Measurements from ENCODE around the gene CORO2B. TPM values are rescaled to one million over a fixed set of nuclear protein-coding genes. Genes with fewer than 3 reads are reported as not detected.
A peak's percentile ranks its signal among the peaks of the same experiment; 100 is the strongest.

CORO2B gene
- total and polyA plus RNA-seq, 9 of the 15 experiments (the other 6 are each of a cell fraction or from before 2014, with no cell fraction given): not detected

- in situ Hi-C loops (cut with MboI): loop anchor here (5.0 kb wide), 1 partner anchor 318 kb away; no protein-coding TSS in a partner anchor
- no peak overlapping the region for H3K9ac ChIP-seq (ENCODE audit: insufficient read depth in 1 of 2, low read depth in 2 of 2, low read length in 2 of 2)
- peaks cover 2 to 45% of the 10 kb centered on the region in 2 experiments; a peak in 3 of 5 replicates for H3K27me3 ChIP-seq (ENCODE audit: control insufficient read depth in 2 of 2, insufficient read depth in 2 of 2, low read length in 2 of 2)
- no peak overlapping the region for H2AFZ ChIP-seq (ENCODE audit: low read depth, low read length)
- peaks cover 11% of the 10 kb centered on the region; the same call in 1 of the 2 replicates for H4K20me1 ChIP-seq (replicated peaks; ENCODE audit: control insufficient read depth, insufficient read depth, low read length)
- 16% methylated on average over 49 of the region's 54 CpGs for whole genome bisulfite sequencing (ENCODE audit: insufficient coverage, low coverage, missing lambda C conversion rate)
- no peaks in the 10 kb centered on the region for H3K9me3 ChIP-seq (replicated peaks; ENCODE audit: control insufficient read depth, insufficient read depth, low read depth, low read length)
- peaks cover 0 to 7% of the 10 kb centered on the region in 2 experiments; a peak in 2 of 5 replicates for H3K4me1 ChIP-seq (replicated peaks in 1 of 2; ENCODE audit: control insufficient read depth in 2 of 2, insufficient read depth in 2 of 2, low read length in 2 of 2)
- ChIA-PET CTCF (ENCODE audit: low intra/inter-chr PET ratio) (interaction anchor here (0.5 to 1.9 kb wide), 7 partner anchors 9 to 316 kb away, joined by 3 to 8 read pairs (median 3); no protein-coding TSS in a partner anchor), POLR2A (no interaction called here)
- DNase-seq (ENCODE audit: extremely low read depth in 1 of 4, low spot score in 3 of 4): peak; percentile 66 to 89 (median 82)
- no peaks in the 10 kb centered on the region for H3K79me2 ChIP-seq (ENCODE audit: control insufficient read depth, insufficient read depth, low read length)
- H3K27ac ChIP-seq (ENCODE audit: extremely low read depth, low read depth, low read length): no peak overlapping the region
- no peak overlapping the region for H3K4me3 ChIP-seq
- H3K4me2 ChIP-seq (ENCODE audit: insufficient read depth, low read length): peak overlapping the region; percentile 43; the same call in 1 of the 2 replicates
- no peaks in the 10 kb centered on the region for H3K9me1 ChIP-seq (ENCODE audit: control insufficient read depth, insufficient read depth, low read length)
- ATAC-seq: peak; percentile 98
- H3K36me3 ChIP-seq (ENCODE audit: control insufficient read depth, insufficient read depth, low read length): no peaks in the 10 kb centered on the region
- peak; percentile 58 for FAIRE-seq
- no TSS peak for BruUV-seq (replicated peaks)
- intact Hi-C loops (cut with micrococcal nuclease): loop anchor here (1.0 to 10.0 kb wide), 2 partner anchors 92 to 175 kb away; no protein-coding TSS in a partner anchor
- TF ChIP-seq HNRNPH1 (optimal IDR thresholded peaks at IDR 0.05; ENCODE audit: low read depth, low read length): no peak
- peak; percentile 58; the same call in 1 of the 2 replicates for TF ChIP-seq MYC (IDR thresholded peaks at IDR 0.05; ENCODE audit: low read depth, low read length)
- TF ChIP-seq MYC (CRISPR knock-in tag; IDR thresholded peaks at IDR 0.05; ENCODE audit: borderline replicate concordance, low read depth): no peak
- TF ChIP-seq ZNF512 (tag; IDR thresholded peaks at IDR 0.05): peak; percentile 57; the same call in 1 of the 2 replicates
- TF ChIP-seq TAF9B (IDR thresholded peaks at IDR 0.05; ENCODE audit: partially characterized antibody): no peak
- no peak for TF ChIP-seq TAF1 (IDR thresholded peaks at IDR 0.05; ENCODE audit: control insufficient read depth, extremely low read depth, insufficient read depth, low read length, severe bottlenecking)
- 0 out of 4 replicates have a peak, but pooled peaks of 1 of the 2 experiments have one; percentile 26 for TF ChIP-seq MAZ (CRISPR knock-in tag; conservative IDR thresholded peaks at IDR 0.05 in 1 of 2, IDR thresholded peaks at IDR 0.05 in 1 of 2)
- no peak for TF ChIP-seq NR4A1 (CRISPR knock-in tag; IDR thresholded peaks at IDR 0.05)
- no peak for TF ChIP-seq NR4A1 (tag; IDR thresholded peaks at IDR 0.05)
- TF ChIP-seq DEAF1 (CRISPR knock-in tag; IDR thresholded peaks at IDR 0.05): peak; percentile 64; the same call in 1 of the 2 replicates
- TF ChIP-seq ASH1L (IDR thresholded peaks at IDR 0.05; ENCODE audit: borderline replicate concordance, low read depth, partially characterized antibody): no peak
- peak; percentile 56; the same call in 1 of the 2 replicates for TF ChIP-seq RB1 (IDR thresholded peaks at IDR 0.05; ENCODE audit: low read depth)
- peak; percentile 51 for TF ChIP-seq CREM (IDR thresholded peaks at IDR 0.05; ENCODE audit: low read depth)
- TF ChIP-seq EP400 (IDR thresholded peaks at IDR 0.05): no peak
- peak; percentile 11; the same call in 1 of the 2 replicates for TF ChIP-seq USF2 (CRISPR knock-in tag; IDR thresholded peaks at IDR 0.05)
- TF ChIP-seq ZNF124 (CRISPR knock-in tag; IDR thresholded peaks at IDR 0.05): no peak
- no peak for TF ChIP-seq ELF4 (CRISPR knock-in tag; IDR thresholded peaks at IDR 0.05)
Measured at GRCh38 chr15:68559345-68560310, 19.2 kb upstream of the CORO2B start.

Data from K562 (cell line).